HG02884 (cell line): Measurements from ENCODE around the gene GRAMD1B.

ENCODE experiments used
- ATAC-seq: cut with Tn5 transposase; IDR thresholded peaks from one replicate; pipeline ENCODE4 v1.9.1; 2021; ENCODE audit warnings: mild to moderate bottlenecking, moderate library complexity; ENCODE audit not compliant: unreplicated experiment

Gene GRAMD1B

DNA sequence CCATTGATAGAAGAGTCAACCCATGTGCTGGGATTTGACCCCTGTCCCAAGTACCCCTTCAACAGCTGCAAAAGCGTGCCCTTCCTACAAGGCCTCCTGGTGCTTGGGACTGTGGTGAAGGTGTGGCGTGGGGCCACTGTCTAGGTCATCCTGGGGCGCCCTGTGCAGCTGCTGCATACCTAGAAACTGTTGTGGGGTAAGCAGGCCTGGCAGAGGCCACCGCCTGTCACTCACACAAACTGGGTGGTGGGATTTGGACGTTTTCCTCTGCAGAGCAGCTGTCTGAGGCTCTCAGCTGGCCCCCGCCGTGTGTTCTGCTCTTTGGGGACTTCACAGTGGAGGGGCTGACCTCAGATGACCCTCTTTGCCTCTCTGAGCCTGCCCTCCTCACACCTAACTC is 154.7 kb downstream of the GRAMD1B start:
- no peak for ATAC-seq

DNA sequence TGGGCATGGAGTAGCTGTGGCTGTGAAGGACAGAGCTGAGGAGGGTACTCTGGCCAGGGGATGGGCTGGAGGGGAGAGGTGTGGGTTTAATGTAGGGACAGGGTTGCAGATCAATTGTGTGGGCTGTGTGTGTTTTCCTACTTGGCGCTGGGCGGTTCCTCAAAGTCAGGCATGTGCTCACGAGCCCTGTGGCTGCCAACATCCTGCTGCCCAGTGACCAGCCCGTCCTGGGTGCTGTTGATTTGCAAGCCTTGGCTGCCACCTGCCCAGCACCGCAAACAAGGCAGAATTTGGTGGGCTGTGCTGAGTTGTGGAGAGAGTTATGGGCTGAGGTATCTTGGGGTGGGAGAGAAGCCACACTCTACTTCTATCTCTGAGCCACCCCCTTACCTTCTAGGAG is 155.1 kb downstream of the GRAMD1B start:
- ATAC-seq: no peak

DNA sequence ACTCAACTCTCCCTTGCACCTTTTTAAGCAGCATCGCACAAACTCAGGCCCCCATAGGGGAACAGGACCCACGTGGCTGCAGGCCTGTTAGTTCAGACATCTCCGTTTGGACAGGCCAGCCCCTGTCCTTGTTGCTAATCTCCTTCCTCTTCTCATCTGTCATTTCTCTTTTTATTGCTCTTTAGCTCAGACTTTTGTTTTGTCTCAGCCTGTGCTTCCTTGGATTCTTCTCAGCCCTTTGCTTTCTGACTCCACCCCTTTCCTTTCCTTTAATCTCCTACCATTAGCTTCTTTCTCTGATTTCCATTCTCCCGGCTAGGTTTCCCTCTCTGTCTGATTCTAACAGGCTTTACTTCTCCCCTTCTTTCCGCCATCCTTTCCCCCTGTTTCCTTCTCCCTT is 155.6 kb downstream of the GRAMD1B start:
- no peak for ATAC-seq

DNA sequence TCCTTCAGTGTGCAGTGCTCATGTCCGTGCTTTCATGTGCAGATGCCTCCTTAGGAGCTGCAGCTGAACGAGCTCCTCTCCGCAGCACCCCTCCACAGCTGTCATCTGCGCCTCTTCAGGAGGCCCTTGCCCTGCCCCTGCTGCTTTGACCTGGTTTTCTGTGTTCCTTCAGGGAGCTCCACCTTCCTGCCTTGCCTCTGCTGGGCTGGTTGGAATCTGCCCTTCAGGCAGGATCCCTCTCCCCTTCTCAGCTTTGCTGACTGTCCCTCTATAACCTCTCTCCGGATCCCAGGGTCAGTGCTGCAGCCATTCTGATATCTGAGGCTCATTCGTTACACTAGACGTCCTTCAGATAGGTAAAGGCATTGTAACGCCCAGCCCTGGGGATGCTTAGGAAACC is 156.5 kb downstream of the GRAMD1B start:
- no peak for ATAC-seq

DNA sequence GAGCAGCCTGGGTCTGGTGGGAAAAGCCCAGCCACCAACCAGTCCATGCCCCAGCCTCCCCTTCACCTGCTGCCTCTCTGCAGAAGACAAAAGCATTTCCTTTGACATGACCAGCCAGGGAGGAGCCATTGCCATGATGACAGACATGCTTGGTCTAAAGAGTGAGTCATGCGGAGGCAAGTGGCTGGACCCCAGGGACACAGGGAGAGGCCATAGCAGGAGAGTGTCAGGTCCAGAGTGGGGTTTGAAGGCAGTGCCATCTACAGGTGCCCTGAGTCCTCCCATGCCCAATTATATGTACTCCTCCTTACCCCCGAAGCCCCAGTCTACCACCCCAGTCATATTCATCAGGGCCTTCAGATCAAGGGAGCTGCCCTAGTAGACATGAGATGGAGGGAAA is 157.0 kb downstream of the GRAMD1B start:
- ATAC-seq: no peak

DNA sequence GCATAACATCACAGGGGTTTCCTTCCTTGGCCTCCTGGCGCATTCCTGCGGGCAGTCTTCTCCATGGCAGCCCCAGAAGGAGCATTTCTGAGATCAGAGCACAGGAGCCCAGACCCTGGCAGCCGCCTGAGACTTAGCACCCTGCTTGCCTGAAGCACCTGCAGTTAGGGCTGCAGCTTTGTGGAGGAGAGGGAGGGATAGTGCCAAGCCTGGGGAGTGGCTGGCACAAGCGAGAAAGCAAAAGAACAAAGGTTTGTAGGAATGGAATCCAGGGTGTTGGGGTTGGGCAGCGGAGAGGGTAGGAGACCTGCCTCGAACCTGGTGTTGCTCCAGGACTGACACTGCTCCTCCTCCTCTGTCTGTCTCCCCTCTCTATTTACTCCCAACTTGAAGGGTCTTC is 157.5 kb downstream of the GRAMD1B start:
- no peak for ATAC-seq

DNA sequence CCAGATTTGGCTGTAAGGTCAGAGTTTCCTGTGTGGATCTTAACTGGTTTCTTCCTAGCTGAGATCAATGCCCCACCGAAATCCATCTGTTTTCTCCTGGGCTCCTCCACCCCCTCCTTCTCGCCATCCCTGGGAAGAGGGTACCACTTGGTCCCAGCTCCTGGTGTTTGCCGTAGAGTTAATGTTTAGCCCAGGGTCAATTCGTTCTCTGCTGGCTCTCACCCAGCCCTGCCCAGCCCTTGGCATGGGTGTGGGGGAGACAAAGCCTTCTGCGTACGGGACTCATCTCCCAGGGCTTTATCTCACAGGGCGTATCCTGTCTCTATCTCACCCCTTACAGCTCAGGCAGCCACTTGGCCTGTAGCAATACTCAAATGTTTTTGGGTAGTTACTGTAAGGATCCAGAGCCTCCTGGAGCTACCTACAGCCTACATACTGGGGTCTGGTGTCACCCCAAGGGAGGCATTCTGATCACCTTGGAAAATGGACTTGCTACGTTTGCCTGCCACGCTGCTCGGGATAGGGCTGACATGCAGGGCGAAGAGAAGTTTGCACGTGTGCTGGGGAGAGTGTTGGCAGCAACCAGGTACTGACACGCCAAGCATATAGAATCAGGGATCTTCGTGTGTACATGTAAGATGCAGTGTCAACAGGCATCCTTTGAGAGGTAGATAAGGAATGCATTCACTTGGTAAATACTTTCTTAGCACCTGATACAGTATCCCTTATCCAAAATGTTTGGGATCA is 158.2 kb downstream of the GRAMD1B start:
- no peak for ATAC-seq

DNA sequence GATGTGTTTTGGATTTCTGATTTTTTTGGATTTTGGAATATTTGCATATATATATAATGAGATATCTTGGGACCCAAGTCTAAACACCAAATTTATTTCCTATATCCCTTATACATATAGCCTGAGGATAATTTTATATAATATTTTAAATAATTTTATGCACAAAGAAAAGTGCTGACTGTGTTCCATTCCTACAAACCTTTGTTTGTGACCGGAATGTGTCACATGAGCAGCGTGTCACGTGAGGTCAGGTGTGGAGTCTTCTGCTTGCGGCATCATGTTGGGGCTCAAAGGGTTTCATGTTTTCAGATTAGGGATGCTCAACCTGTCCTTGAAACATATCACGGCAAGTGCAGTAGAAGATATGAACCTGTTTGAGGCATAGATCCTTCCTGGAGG is 158.8 kb downstream of the GRAMD1B start:
- ATAC-seq: no peak

DNA sequence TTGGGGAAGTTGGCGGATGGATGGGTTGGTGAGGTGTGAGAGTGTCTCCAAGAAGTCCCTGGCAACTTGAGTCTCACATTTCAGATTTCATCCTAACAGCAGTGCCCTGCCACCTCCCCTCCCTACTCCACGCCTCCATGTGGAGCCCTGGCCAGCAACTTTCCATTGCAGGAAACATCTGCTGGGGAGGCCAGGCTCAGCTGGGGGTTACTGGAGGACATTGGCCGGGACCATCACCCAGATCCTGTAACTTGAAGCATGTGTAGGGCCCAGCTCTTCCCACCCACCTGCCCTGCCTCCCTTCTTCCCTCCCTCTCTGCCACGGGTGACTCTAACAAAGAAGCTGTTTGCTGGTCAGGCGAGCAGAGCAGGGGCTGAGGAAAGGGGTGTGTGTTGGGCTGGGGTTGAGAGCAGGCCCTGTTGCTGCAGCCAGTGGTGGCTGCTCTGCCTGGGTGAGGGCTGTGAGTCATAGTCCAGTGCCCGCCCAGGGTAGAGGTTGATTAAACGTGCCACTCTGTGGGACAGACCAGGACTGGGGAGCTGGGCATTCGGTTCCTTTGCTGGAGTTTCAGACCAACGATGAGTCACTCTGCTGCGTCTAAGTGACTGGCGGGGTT is 160.3 kb downstream of the GRAMD1B start:
- ATAC-seq: no peak

DNA sequence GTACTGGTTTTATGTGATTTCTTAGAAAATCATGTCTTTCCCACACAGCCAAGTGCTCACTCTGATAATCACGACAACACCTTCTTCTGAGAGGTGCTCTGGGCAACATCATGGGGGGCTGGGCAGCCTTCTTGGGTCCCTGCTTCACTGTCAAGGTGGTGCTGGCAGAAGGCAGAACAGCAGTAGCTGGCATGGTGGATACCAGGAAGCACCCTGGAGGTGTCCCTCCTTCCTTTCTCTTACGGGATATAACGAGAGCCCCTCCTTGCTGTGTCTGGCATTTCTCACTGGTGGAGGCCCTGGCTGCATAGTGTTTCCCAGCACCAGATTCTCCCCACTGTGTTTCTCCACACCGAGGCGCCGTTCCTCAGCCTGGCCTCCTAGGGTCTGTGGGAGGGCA is 163.5 kb downstream of the GRAMD1B start:
- ATAC-seq: no peak

DNA sequence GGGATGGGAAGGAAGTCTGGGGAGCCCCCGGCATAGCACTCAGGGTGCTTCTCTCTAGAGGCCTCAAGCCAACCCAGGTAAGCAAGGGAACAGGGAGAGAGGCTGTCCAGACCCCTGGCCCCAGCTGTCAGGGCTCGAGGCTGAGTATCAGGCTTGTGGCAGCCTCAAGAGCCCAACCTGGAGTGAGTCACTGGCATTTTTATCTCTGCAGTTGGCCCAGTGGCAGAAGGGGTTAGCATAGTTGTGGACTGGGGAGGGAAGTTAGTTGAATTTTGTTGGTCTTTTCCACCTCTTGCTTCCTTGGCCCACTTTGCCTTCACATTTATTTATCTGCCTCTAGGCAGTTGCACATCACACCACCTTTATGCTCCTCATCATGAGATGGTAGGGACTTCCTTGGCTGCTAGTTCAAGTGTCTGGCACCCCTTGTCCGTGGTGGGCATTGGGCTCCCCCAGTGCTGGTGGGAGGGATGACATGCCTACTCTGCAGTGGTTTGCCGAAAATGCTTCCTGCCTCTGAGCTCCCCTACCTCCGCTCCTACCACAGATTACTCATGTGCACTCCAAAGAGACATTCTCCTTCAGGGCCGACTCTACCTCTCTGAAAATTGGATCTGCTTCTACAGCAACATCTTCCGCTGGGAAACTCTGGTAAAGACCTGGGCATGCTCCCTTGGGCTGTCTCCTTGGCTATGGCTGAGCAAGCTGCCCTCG is 164.3 kb downstream of the GRAMD1B start:
- ATAC-seq: no peak

DNA sequence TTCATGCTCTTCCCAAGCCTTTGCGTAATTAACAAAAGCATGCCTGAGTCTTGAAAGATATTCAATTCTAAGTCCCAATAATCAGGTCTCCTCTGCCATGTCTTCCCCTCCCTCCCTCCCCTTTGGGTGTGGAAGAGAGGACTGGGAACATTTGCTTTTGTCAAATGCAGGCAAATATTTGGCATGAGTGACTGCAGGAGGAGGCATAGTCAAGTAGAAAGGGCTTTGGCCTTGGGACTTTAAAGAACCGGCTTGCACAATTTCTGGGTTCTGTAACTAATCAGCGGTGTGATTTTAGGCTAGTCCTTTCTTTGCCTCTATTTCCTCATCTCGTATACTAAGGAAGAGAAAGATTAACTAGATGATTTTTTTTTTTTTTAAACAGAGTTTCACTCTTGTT is 164.9 kb downstream of the GRAMD1B start:
- ATAC-seq: no peak

DNA sequence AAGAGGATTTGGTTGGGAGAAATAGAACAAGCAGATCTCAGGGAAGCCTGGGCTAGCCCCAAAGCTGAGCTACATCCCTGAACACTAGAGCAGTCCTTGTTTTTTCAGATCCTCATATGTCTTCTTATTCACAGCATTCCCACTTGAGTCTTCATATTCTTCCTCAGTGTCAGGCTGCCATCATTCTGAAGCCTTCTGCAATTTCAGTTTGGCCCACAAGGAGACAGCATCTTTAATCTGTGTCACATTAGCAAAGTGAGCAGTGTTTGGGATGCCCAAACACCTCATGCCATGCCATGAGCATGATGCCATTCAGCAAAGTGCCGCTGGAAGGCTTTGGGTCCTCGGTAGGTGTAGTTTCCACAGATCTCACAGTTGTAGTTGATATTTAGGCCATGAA is 167.8 kb downstream of the GRAMD1B start:
- ATAC-seq: no peak

DNA sequence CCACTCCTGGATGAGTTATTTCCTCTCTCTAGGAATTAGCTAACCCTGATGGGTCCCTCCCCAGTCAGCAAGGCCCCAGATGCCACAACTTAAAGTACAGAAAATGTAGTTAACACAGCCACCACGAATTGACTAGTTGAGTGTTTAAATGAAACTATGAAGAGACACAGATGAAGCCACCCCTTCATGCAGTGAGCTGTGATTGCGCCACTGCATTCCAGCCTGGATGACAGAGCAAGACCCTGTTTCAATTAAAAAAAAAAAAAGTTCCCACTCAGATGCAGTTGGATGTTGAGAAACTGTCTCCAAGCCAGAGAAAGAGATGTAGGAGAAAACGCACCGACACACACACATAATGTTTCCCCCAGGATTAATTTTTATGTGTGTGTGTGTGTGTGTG is 171.1 kb downstream of the GRAMD1B start:
- ATAC-seq: no peak

DNA sequence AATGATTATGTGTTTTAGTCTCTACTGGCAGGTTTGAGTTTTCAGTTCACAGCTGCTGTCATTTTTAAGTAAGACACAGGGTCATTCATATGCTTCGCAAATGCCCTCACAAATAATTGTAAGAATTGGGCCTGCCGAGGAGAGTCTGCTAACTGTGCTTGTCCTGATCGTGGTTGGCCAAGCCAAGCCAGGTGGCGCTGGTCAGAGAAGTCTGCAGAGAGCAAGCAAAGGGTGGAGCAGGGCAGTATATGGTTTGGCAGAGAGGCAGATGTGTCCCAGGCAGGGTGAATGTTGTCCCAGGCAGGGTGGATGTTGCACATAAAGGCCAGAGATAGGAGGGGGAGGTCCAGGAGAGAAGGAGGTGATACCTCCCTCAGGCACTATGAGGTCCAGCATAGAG is 171.7 kb downstream of the GRAMD1B start:
- no peak for ATAC-seq

DNA sequence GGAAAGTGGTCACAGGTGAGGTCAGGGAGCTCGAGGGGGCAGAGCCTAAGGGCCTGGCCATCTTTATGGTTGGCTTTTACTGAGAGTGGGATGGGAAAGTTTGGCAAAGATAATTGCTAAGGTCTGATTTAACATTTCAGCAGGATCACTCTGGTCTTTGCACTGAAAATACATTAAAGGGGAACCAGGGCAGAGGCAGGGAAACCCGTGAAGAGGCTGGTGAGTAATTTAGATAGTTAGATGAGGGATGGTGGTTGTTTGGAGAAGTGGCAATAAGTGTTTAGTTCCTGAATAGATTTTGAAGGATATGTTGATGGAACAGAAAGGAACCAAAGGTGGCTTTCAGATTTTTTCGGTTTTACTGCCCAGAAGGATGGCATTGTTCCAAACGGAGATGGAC is 173.6 kb downstream of the GRAMD1B start:
- ATAC-seq: no peak

DNA sequence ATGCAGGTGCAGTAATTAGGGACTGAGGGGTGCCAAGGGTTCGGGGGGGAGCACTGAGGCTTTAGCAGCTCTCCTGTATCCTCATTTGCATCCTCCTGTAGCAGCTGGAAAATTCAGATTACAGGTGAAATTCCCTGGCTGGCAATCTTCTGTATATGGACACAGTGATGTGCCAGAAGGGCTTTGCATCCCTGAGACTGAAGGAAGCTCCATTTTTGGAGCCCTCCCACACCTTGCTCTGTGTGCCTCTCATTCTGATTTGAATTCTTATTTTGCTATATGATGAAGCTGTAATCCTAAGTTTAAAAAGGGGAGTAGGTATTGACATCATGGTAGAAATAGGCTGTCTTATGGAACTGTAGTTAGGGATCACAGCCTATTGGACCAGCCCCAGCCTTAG is 177.7 kb downstream of the GRAMD1B start:
- ATAC-seq: no peak

DNA sequence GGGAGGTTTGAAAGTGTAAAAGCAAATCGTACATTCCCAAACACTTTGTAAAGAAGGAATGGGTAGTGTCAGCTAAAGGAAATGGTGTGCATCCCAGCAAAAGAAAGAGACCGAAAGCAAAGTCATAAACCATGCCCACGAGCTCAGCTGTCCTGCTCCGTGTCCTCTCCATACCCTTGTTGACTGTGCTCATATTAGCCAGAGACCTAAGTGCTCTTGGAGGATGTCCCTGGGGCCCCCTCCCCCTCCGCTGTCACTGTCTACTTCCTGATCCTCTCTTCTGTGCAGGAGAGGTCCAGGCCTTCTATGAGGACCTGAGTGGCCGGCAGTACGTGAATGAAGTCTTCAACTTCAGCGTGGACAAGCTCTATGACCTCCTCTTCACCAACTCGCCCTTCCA is 178.3 kb downstream of the GRAMD1B start:
- no peak for ATAC-seq

DNA sequence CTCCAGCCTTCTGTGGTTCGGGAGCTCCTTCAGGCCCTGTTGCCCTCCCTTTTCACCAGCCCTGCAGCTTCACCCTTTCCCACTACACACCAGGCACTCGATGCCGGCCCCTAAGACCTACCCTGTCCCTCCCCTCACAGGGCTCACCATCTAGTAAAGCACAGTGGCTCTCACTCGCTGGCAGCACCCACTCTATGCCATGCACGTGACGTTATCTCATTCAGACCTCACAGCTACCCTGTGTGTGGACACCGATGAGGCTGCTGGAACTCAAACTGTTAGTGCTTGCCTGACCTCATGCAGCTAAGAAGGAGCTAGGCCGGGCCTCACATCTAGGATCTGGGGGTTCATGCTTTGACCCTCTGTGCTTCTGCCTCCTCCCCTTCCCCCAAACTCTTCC is 178.9 kb downstream of the GRAMD1B start:
- ATAC-seq: no peak

DNA sequence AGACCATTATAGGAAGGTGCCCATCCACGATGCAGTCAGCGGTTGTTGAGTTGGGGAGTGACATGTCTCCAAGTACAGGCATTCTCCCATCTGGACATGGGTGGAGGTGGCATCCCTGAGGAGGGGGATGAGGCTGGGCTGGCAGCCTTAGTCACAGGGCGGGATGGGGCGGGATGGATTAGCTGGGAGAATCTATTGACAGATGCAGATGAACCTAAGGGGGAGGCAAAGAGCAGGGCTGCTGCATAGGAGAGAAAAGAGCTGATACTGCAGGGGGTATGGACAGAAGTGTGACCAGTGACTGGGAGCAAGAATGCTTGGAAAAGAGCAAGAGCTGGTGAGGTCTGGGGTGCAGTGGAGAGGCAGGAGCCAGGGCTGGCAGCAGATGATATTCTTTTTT is 181.6 kb downstream of the GRAMD1B start:
- ATAC-seq: no peak

DNA sequence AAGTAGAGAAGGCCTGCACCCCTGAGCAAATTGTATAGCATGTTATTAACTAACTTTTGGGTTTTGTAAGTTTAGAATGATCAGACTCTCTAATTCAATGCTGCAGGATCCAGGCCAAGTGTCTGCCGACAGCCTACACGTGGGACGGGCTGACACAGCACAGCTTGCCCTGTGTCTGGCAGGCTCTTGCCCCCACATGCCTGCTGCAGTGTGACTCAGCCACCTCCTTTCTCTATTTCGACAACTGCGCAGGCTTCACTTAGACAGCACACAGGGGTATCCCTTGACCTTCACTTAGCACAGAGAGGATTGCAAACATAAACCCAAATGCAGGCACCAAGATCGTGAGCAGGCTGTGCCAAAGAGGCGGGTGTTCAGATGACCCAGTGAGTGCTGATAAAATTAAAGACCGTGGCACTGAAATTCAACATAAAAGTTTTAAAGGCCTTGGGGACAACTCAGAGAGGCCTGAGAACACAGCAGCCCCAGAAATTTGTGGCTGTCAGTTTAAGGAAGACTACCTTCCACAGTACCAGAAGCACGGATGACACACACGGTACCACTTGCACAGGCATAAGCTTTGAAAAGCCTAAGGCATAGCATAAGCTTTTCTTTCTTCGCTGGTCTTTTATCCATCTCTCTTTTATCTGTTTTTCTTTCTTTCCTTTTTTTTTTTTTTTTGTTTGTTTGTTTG is 186.6 kb downstream of the GRAMD1B start:
- ATAC-seq: no peak

DNA sequence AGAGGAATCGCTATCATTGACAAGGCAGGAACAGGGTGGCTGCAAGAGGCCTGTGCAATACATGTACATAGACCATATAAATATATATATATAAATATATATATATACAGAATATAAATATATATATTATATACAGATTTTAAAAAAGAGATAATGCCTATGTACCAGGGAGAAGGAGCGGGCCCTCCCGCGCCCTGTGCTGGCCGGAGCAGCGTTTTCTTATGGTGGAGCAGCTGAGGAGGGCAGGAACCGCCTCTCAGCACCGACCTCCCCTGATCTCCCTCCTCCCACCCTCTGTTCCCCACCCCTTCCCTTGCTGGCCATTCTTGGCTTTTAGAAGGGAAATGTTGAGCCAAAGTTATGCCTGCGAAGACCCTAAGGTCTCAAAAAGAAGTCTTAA is 192.5 kb downstream of the GRAMD1B start:
- no peak for ATAC-seq
